ENCODE data around the gene PRDM16. TPM values are rescaled to one million over a fixed set of nuclear protein-coding genes. Genes with fewer than 3 reads are reported as not detected.

The PRDM16 gene
- total RNA-seq, 4 donors from 2014 or later: 5.4 to 13.2 (median 7.7) TPM

GRCh38 chr1:3093898-3094626 is 25.1 kb downstream of the PRDM16 start:
- H3K4me1 ChIP-seq: no peaks in the 10 kb centered on the region
- H3K27me3 ChIP-seq: no peaks in the 10 kb centered on the region
- no peak overlapping the region for H3K27ac ChIP-seq
- no peak for DNase-seq
- no peaks in the 10 kb centered on the region for H3K9me3 ChIP-seq
- TF ChIP-seq CTCF (IDR thresholded peaks at IDR 0.05): no peak
- no peak for TF ChIP-seq POLR2A (IDR thresholded peaks at IDR 0.05)
- H3K36me3 ChIP-seq: no peaks in the 10 kb centered on the region
- H3K4me3 ChIP-seq: no peak overlapping the region

GRCh38 chr1:3094863-3095780 is 26.1 kb downstream of the PRDM16 start:
- Histone ChIP-seq H3K9me3 (no peaks in the 10 kb centered on the region), H3K27me3 (no peaks in the 10 kb centered on the region), H3K36me3 (no peaks in the 10 kb centered on the region), H3K4me1 (no peaks in the 10 kb centered on the region), H3K4me3 (no peak overlapping the region), H3K27ac (no peak overlapping the region)
- DNase-seq: no peak
- TF ChIP-seq CTCF (IDR thresholded peaks at IDR 0.05): no peak

- Histone ChIP-seq H3K27ac (no peak overlapping the region), H3K9me3 (no peaks in the 10 kb centered on the region), H3K27me3 (no peaks in the 10 kb centered on the region), H3K4me1 (no peaks in the 10 kb centered on the region), H3K36me3 (no peaks in the 10 kb centered on the region), H3K4me3 (no peak overlapping the region)
- TF ChIP-seq CTCF (IDR thresholded peaks at IDR 0.05) (no peak), POLR2A (IDR thresholded peaks at IDR 0.05) (no peak)
- DNase-seq: no peak
Measured at GRCh38 chr1:3096345-3096744, 27.3 kb downstream of the PRDM16 start.

- H3K36me3 ChIP-seq: no peaks in the 10 kb centered on the region
- TF ChIP-seq POLR2A (IDR thresholded peaks at IDR 0.05) (no peak), CTCF (IDR thresholded peaks at IDR 0.05) (no peak)
- no peaks in the 10 kb centered on the region for H3K4me1 ChIP-seq
- no peak for DNase-seq
- no peak overlapping the region for H3K27ac ChIP-seq
- H3K4me3 ChIP-seq: no peak overlapping the region
- H3K9me3 ChIP-seq: no peaks in the 10 kb centered on the region
- H3K27me3 ChIP-seq: no peaks in the 10 kb centered on the region
Measured at GRCh38 chr1:3097231-3097630, 28.2 kb downstream of the PRDM16 start.

GRCh38 chr1:3097861-3098260 is 28.9 kb downstream of the PRDM16 start:
- TF ChIP-seq POLR2A (IDR thresholded peaks at IDR 0.05): no peak
- TF ChIP-seq CTCF (IDR thresholded peaks at IDR 0.05): no peak
- no peak for DNase-seq
- no peaks in the 10 kb centered on the region for H3K4me1 ChIP-seq
- no peaks in the 10 kb centered on the region for H3K36me3 ChIP-seq
- H3K9me3 ChIP-seq: no peaks in the 10 kb centered on the region
- no peak overlapping the region for H3K4me3 ChIP-seq
- no peaks in the 10 kb centered on the region for H3K27me3 ChIP-seq
- no peak overlapping the region for H3K27ac ChIP-seq
